ENCODE results near the gene KRT1. TPM values are rescaled to one million over a fixed set of nuclear protein-coding genes. Genes with fewer than 3 reads are reported as not detected.

The KRT1 gene
- total and polyA plus RNA-seq, 9 donors: not detected

DNA sequence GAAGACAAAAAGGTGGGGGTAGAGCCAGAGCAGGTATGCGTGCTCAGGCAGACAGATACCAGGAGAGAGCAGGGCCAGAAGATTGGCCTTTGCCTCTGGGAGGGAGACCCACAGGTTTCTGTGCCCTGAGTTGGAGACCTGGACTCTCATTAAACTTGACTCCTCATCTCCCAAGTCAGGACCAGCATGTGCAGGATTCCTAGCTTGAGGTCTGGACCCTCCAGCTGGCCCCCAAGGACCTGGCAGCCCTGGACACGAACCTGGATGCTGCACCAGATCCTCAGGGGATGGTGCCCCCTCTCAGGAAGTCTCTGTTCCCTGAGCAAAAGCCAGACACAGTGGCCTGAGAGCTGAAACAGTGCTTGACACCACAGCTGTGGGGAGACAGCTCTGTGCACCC lies 51.4 kb downstream of the KRT1 start:
- Histone ChIP-seq H3K4me3 (no peak overlapping the region), H3K9me3 (no peaks in the 10 kb centered on the region), H3K27me3 (no peaks in the 10 kb centered on the region), H3K27ac (no peak overlapping the region), H3K4me1 (ENCODE audit: insufficient read depth) (no peaks in the 10 kb centered on the region), H3K36me3 (no peaks in the 10 kb centered on the region)
- no peak for TF ChIP-seq POLR2A (IDR thresholded peaks at IDR 0.05)
- no peak for TF ChIP-seq EP300 (IDR thresholded peaks at IDR 0.05)
- TF ChIP-seq, protein P1, sequence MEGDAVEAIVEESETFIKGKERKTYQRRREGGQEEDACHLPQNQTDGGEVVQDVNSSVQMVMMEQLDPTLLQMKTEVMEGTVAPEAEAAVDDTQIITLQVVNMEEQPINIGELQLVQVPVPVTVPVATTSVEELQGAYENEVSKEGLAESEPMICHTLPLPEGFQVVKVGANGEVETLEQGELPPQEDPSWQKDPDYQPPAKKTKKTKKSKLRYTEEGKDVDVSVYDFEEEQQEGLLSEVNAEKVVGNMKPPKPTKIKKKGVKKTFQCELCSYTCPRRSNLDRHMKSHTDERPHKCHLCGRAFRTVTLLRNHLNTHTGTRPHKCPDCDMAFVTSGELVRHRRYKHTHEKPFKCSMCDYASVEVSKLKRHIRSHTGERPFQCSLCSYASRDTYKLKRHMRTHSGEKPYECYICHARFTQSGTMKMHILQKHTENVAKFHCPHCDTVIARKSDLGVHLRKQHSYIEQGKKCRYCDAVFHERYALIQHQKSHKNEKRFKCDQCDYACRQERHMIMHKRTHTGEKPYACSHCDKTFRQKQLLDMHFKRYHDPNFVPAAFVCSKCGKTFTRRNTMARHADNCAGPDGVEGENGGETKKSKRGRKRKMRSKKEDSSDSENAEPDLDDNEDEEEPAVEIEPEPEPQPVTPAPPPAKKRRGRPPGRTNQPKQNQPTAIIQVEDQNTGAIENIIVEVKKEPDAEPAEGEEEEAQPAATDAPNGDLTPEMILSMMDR (IDR thresholded peaks at IDR 0.05): no peak
- intact Hi-C loops (cut with DNase I): no loop called here
- DNase-seq: no peak
- WGBS, 3 donors: 61 to 63% (median 61%) methylated on average over 2 of the region's 2 CpGs

DNA sequence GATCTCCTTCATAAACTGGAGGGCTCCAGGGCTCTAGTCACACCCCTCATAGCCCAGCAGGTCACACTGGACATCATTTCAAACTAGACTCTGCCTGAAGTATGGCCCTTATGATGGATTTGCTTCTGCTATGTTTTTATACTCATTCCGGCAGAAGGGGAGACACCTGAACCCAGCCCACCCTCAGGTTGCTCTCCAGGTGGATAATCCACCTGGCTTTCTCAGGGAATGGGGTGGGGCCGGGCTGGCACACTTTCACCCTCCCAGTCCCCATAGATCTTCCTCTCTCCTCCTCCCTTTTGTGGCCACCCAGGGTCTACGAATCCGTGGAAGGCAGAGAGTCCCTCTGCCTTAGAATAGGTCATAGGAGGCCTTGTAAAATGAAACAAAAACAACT lies 52.1 kb downstream of the KRT1 start:
- Histone ChIP-seq H3K4me3 (no peak overlapping the region), H3K27ac (no peak overlapping the region), H3K4me1 (ENCODE audit: insufficient read depth) (no peaks in the 10 kb centered on the region), H3K36me3 (no peaks in the 10 kb centered on the region), H3K27me3 (no peaks in the 10 kb centered on the region), H3K9me3 (no peaks in the 10 kb centered on the region)
- 64 to 84% (median 69%) methylated on average over 4 of the region's 4 CpGs for WGBS, 3 donors
- intact Hi-C loops (cut with DNase I): no loop called here
- TF ChIP-seq POLR2A (IDR thresholded peaks at IDR 0.05) (no peak), EP300 (IDR thresholded peaks at IDR 0.05) (no peak)
- TF ChIP-seq, protein P1 (IDR thresholded peaks at IDR 0.05): no peak
- no peak for DNase-seq

DNA sequence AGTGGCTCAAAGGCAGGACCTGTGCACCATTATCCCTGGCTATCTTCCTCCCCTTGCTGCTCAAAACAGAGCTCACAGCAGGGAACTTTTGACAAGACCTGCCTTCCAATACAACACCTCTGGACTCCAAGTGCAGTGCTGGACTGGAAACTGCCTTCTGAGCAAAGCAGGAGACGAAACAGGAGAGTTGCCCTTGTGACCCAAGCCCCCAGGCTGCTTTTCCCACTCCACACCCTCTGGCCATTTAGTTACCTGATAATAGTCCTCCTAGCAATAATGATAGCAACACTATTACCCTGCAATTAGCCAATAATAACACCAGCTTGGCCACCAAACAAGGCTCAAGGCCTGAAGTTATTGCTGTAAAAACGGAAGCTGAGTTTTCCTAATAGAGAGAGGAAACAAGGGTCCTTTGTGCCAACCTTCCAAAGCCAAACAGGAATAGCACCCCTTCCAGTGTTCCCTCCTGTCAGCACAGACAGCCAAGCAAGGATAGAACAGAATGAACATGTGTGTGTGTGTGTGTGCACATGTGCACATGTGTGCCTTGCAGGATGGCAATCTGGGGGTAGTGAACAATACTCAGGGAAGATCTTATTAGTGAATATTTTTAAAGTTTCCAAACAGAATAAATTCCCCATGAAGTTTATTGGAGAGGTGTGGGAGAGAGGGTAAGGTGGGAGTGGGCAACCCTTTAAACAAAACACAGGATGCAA lies 52.7 kb downstream of the KRT1 start:
- TF ChIP-seq, protein P1 (IDR thresholded peaks at IDR 0.05): no peak
- TF ChIP-seq POLR2A (IDR thresholded peaks at IDR 0.05) (no peak), EP300 (IDR thresholded peaks at IDR 0.05) (no peak)
- Histone ChIP-seq H3K27me3 (no peaks in the 10 kb centered on the region), H3K4me1 (ENCODE audit: insufficient read depth) (no peaks in the 10 kb centered on the region), H3K36me3 (no peaks in the 10 kb centered on the region), H3K9me3 (no peaks in the 10 kb centered on the region), H3K27ac (no peak overlapping the region), H3K4me3 (no peak overlapping the region)
- intact Hi-C loops (cut with DNase I): no loop called here
- DNase-seq: no peak
- WGBS, 3 donors: 36 to 51% (median 39%) methylated on average over 2 of the region's 2 CpGs

Other genes starting within 250 kb of the KRT1 start
- under 1 TPM in 1 of 7 donors, not detected in 6; 0.08 TPM for gene KRT75, start 246.0 kb downstream of the KRT1 start, total RNA-seq
- not detected for gene KRT75, start 246.0 kb downstream of the KRT1 start, polyA plus RNA-seq
- gene KRT6B, start 228.3 kb downstream of the KRT1 start, total RNA-seq: under 1 TPM in 1 of 7 donors, not detected in 6; 0.11 TPM
- gene KRT6B, start 228.3 kb downstream of the KRT1 start, polyA plus RNA-seq: not detected
- gene KRT6C, start 206.6 kb downstream of the KRT1 start, total RNA-seq: under 1 TPM in 1 of 7 donors, not detected in 6; 0.17 TPM
- gene KRT6C, start 206.6 kb downstream of the KRT1 start, polyA plus RNA-seq: not detected
- gene KRT6A, start 187.2 kb downstream of the KRT1 start, total RNA-seq: 10 to 100 TPM in 1 of 7 donors, 1 to 10 TPM in 3, under 1 TPM in 2, not detected in 1; 0.50 to 14.5 (median 1.4) TPM
- gene KRT6A, start 187.2 kb downstream of the KRT1 start, polyA plus RNA-seq: under 1 TPM in 1 of 2 donors, not detected in 1; 0.15 TPM
- gene KRT5, start 160.0 kb downstream of the KRT1 start, total RNA-seq: 10 to 100 TPM in 2 of 7 donors, 1 to 10 TPM in 3, under 1 TPM in 1, not detected in 1; 1.00 to 16.1 (median 2.0) TPM
- gene KRT5, start 160.0 kb downstream of the KRT1 start, polyA plus RNA-seq: under 1 TPM; 0.25 to 0.55 TPM
- not detected for gene KRT71, start 127.3 kb downstream of the KRT1 start, total RNA-seq
- gene KRT71, start 127.3 kb downstream of the KRT1 start, polyA plus RNA-seq: not detected
- gene KRT74, start 106.6 kb downstream of the KRT1 start, total RNA-seq: not detected
- gene KRT74, start 106.6 kb downstream of the KRT1 start, polyA plus RNA-seq: not detected
- not detected for gene KRT72, start 78.9 kb downstream of the KRT1 start, total RNA-seq
- gene KRT72, start 78.9 kb downstream of the KRT1 start, polyA plus RNA-seq: not detected
- gene KRT73, start 61.8 kb downstream of the KRT1 start, total RNA-seq: not detected
- not detected for gene KRT73, start 61.8 kb downstream of the KRT1 start, polyA plus RNA-seq
- gene KRT2, start 28.2 kb downstream of the KRT1 start, total RNA-seq: not detected
- gene KRT2, start 28.2 kb downstream of the KRT1 start, polyA plus RNA-seq: not detected
- not detected for gene KRT77, start 23.1 kb upstream of the KRT1 start, total RNA-seq
- not detected for gene KRT77, start 23.1 kb upstream of the KRT1 start, polyA plus RNA-seq
- gene KRT76, start 96.9 kb upstream of the KRT1 start, total RNA-seq: not detected
- gene KRT76, start 96.9 kb upstream of the KRT1 start, polyA plus RNA-seq: not detected
- gene KRT3, start 115.7 kb upstream of the KRT1 start, total RNA-seq: not detected
- not detected for gene KRT3, start 115.7 kb upstream of the KRT1 start, polyA plus RNA-seq
- under 1 TPM in 2 of 7 donors, not detected in 5; 0.17 to 0.34 TPM for gene KRT4, start 133.7 kb upstream of the KRT1 start, total RNA-seq
- not detected for gene KRT4, start 133.7 kb upstream of the KRT1 start, polyA plus RNA-seq
- not detected for gene KRT79, start 153.9 kb upstream of the KRT1 start, total RNA-seq
- not detected for gene KRT79, start 153.9 kb upstream of the KRT1 start, polyA plus RNA-seq
- under 1 TPM in 1 of 7 donors, not detected in 6; 0.46 TPM for gene KRT78, start 168.6 kb upstream of the KRT1 start, total RNA-seq
- not detected for gene KRT78, start 168.6 kb upstream of the KRT1 start, polyA plus RNA-seq
- 100 to 1,000 TPM in 1 of 7 donors, 10 to 100 TPM in 4, 1 to 10 TPM in 2; 2.7 to 663 (median 47.2) TPM for gene KRT8, start 224.7 kb upstream of the KRT1 start, total RNA-seq
- gene KRT8, start 224.7 kb upstream of the KRT1 start, polyA plus RNA-seq: 10 to 100 TPM; 16.7 to 43.7 TPM

All from ovary (tissue), 9 donors.